ENCODE measurements around the gene HNF1A. TPM values are rescaled to one million over a fixed set of nuclear protein-coding genes. Genes with fewer than 3 reads are reported as not detected.

Gene HNF1A
- total RNA-seq, 6 experiments from 2014 or later = 9.8 to 20.5 (median 19.0) TPM

DNA sequence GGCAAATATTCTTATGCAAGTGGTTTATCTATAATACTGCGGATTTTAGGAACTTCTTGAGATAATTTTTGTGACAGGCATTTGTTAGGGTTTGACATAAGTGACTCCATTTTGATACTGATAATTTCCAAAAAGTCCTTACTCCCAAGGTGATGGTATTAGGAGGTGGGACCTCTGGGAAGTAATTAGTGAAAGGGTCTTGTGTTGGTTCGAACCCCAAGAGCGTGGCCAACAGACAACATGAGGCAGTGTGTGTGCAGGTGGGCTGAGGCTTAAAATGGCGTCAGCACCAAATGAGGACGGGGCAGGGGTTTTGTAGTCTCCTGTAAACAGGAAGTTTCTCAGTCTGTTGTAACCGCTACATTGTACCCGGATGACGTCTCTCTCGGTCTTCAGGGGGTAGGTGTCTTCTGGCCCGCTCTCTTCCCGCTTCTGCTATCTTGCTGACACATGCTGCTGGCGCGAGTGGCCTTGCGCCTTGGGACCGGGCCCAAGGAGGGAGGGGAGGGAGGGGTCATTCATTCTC lies 39.7 kb downstream of the HNF1A start:
- no peak overlapping the region for H3K4me3 ChIP-seq
- H3K9me3 ChIP-seq = no peaks in the 10 kb centered on the region
- no peaks in the 10 kb centered on the region for H3K27me3 ChIP-seq
- intact Hi-C loops (cut with DNase I) = no loop called here
- H3K27ac ChIP-seq = no peak overlapping the region
- H3K4me1 ChIP-seq = peaks cover 0 to 24% (median 2%) of the 10 kb centered on the region in 4 donors
- 80% methylated on average over 4 of the region's 15 CpGs for WGBS (ENCODE audit: insufficient coverage, low coverage, low lambda C conversion rate, missing lambda C conversion rate)
- ATAC-seq (no peak), DNase-seq (no peak)
- TF ChIP-seq, protein P1, sequence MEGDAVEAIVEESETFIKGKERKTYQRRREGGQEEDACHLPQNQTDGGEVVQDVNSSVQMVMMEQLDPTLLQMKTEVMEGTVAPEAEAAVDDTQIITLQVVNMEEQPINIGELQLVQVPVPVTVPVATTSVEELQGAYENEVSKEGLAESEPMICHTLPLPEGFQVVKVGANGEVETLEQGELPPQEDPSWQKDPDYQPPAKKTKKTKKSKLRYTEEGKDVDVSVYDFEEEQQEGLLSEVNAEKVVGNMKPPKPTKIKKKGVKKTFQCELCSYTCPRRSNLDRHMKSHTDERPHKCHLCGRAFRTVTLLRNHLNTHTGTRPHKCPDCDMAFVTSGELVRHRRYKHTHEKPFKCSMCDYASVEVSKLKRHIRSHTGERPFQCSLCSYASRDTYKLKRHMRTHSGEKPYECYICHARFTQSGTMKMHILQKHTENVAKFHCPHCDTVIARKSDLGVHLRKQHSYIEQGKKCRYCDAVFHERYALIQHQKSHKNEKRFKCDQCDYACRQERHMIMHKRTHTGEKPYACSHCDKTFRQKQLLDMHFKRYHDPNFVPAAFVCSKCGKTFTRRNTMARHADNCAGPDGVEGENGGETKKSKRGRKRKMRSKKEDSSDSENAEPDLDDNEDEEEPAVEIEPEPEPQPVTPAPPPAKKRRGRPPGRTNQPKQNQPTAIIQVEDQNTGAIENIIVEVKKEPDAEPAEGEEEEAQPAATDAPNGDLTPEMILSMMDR (IDR thresholded peaks at IDR 0.05) = no peak
- TF ChIP-seq POLR2A (IDR thresholded peaks at IDR 0.05) = no peak
- no peaks in the 10 kb centered on the region for H3K36me3 ChIP-seq

DNA sequence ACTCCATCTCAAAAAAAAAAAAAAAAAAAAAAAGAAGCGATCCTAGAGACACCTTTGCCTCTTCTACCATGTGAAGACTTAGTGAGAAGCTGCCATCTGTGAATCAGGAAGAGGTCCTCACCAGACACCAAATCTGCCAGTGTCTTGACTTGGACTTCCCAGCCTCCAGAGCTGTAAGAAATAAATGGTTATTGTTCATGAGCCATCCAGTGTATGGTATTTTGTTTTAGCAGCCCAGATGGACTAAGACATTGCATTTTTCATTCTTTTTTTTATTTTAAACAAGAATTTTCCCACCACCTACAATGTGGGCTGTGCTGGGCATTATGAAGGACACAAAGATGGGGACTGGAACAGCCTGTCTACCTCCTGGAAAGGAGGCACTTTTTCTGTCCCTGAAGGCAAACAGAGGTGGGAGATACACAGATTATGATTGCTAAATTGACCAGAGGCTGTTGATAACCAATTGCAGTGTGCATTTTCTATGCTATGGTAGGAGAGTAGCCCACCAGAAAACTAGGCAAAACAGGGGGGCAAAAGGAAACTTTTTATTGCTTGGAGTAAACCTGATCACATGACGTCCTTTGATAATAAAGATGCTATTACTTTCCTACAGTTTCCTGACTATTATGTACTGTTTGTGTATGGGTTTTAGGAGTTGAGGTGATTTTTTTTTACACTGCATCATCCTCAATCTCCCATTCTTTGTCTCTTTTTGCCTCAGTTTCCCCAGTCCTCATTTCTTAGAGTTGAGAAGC lies 40.7 kb downstream of the HNF1A start:
- intact Hi-C loops (cut with DNase I) = no loop called here
- DNase-seq = no peak
- Histone ChIP-seq H3K4me1 (peaks cover 0 to 30% (median 2%) of the 10 kb centered on the region in 4 donors), H3K9me3 (no peaks in the 10 kb centered on the region), H3K4me3 (no peak overlapping the region), H3K36me3 (no peaks in the 10 kb centered on the region), H3K27ac (no peak overlapping the region), H3K27me3 (no peaks in the 10 kb centered on the region)
- no peak for TF ChIP-seq POLR2A (IDR thresholded peaks at IDR 0.05)
- TF ChIP-seq, protein P1 (IDR thresholded peaks at IDR 0.05) = no peak
- WGBS (ENCODE audit: insufficient coverage, low coverage, low lambda C conversion rate, missing lambda C conversion rate) = 100% methylated on average over 1 of the region's 2 CpGs
- no peak for ATAC-seq

DNA sequence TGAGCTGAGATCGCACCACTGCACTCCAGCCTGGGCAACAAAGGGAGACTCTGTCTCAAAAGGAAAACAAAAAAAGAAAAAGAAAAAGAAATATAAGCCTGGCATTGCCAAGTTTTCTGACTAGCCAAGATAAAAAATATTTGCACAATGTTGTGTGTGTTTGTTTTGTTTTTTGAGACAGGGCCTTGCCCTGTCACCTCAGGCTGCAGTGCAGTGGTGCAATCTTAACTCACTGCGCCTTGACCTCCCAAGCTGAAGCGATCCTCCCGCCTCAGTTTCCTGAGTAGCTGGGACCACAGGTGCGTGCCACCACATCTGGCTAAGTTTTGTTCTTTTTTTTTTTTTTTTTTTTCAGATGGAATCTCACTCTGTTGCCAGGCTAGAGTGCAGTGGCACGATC lies 43.4 kb downstream of the HNF1A start:
- H3K9me3 ChIP-seq = no peaks in the 10 kb centered on the region
- 29% methylated on average over 4 of the region's 6 CpGs for WGBS (ENCODE audit: insufficient coverage, low coverage, low lambda C conversion rate, missing lambda C conversion rate)
- intact Hi-C loops (cut with DNase I) = no loop called here
- TF ChIP-seq, protein P1 (IDR thresholded peaks at IDR 0.05) = no peak
- no peak for TF ChIP-seq POLR2A (IDR thresholded peaks at IDR 0.05)
- peak overlapping the region in 2 of 3 donors; percentile 63 to 72 for H3K27ac ChIP-seq
- H3K4me3 ChIP-seq = no peak overlapping the region
- peaks cover 0 to 44% (median 5%) of the 10 kb centered on the region in 4 donors for H3K4me1 ChIP-seq
- ATAC-seq = peak; percentile 34 to 57 (median 44)
- no peaks in the 10 kb centered on the region for H3K27me3 ChIP-seq
- no peaks in the 10 kb centered on the region for H3K36me3 ChIP-seq
- peak in 1 of 3 donors; percentile 67 for DNase-seq

DNA sequence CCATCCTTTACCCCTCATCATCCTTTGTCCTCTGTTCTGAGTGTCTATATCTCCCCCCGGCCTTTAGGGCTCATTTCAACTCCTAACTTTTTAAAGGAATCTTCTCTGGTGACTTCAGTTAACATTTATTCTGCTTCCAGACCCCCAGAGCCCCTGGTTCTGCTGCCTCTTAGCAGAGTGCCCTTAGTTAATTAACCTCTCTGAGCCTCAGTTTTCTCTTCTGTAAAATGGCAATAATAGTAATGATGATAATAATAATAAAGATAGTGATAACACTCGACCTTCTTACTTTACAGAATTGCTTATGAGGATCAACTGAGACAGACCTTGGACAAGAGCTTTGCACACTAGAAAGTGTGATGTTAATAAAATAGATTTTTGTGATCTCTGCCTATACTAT lies 44.4 kb downstream of the HNF1A start:
- Histone ChIP-seq H3K36me3 (no peaks in the 10 kb centered on the region), H3K9me3 (no peaks in the 10 kb centered on the region), H3K4me1 (peaks cover 0 to 44% (median 7%) of the 10 kb centered on the region in 4 donors), H3K27me3 (no peaks in the 10 kb centered on the region), H3K27ac (no peak overlapping the region), H3K4me3 (no peak overlapping the region)
- no peak for DNase-seq
- TF ChIP-seq POLR2A (IDR thresholded peaks at IDR 0.05) = no peak
- TF ChIP-seq, protein P1 (IDR thresholded peaks at IDR 0.05) = no peak
- intact Hi-C loops (cut with DNase I) = no loop called here
- ATAC-seq = no peak
- whole genome bisulfite sequencing (ENCODE audit: insufficient coverage, low coverage, low lambda C conversion rate, missing lambda C conversion rate) = 72% methylated on average over 2 of the region's 2 CpGs

All from right lobe of liver (tissue), 6 donors.